ENCODE data around the gene ATRN.
"Not testable (repeated sequence)": the region's sequence is repeated elsewhere in the genome, so short reads cannot be mapped to it uniquely, and the experiment has no call there.

ATRN gene

GRCh38 chr20:3471397-3472021 lies 691 bp downstream of the ATRN start:
- no peak for DNase-seq

- no peak for DNase-seq
Measured at GRCh38 chr20:3472105-3472504, 1.3 kb downstream of the ATRN start.

- DNase-seq = no peak
Measured at GRCh38 chr20:3473324-3473723, 2.5 kb downstream of the ATRN start.

GRCh38 chr20:3473944-3474343 lies 3.1 kb downstream of the ATRN start:
- no peak for DNase-seq

GRCh38 chr20:3477003-3477860 lies 6.4 kb downstream of the ATRN start:
- DNase-seq = not testable (repeated sequence)

- DNase-seq = no peak
Measured at GRCh38 chr20:3477861-3478544, 7.2 kb downstream of the ATRN start.

- no peak for DNase-seq
Measured at GRCh38 chr20:3479025-3479424, 8.2 kb downstream of the ATRN start.

- no peak for DNase-seq
Measured at GRCh38 chr20:3479759-3480615, 9.2 kb downstream of the ATRN start.

- DNase-seq = no peak
Measured at GRCh38 chr20:3483309-3483708, 12.5 kb downstream of the ATRN start.

- DNase-seq = no peak
Measured at GRCh38 chr20:3483784-3484183, 13.0 kb downstream of the ATRN start.

- DNase-seq = no peak
Measured at GRCh38 chr20:3485913-3486312, 15.1 kb downstream of the ATRN start.

- no peak for DNase-seq
Measured at GRCh38 chr20:3486850-3487249, 16.0 kb downstream of the ATRN start.

GRCh38 chr20:3492669-3493068 lies 21.9 kb downstream of the ATRN start:
- DNase-seq = no peak

GRCh38 chr20:3494218-3494617 lies 23.4 kb downstream of the ATRN start:
- DNase-seq = no peak

GRCh38 chr20:3502878-3503277 lies 32.1 kb downstream of the ATRN start:
- no peak for DNase-seq

- DNase-seq = no peak
Measured at GRCh38 chr20:3505148-3505547, 34.3 kb downstream of the ATRN start.

GRCh38 chr20:3509064-3509463 lies 38.2 kb downstream of the ATRN start:
- DNase-seq = no peak

- DNase-seq = no peak
Measured at GRCh38 chr20:3510110-3510509, 39.3 kb downstream of the ATRN start.

- not testable (repeated sequence) for DNase-seq
Measured at GRCh38 chr20:3512239-3512638, 41.4 kb downstream of the ATRN start.

GRCh38 chr20:3514012-3514642 lies 43.3 kb downstream of the ATRN start:
- no peak for DNase-seq

- DNase-seq = no peak
Measured at GRCh38 chr20:3515379-3516170, 44.8 kb downstream of the ATRN start.

Data from NCI-H1092 treated with DMSO at 0.1 percent for 48 hours (cell line).